GM21717 (cell line): ENCODE measurements around the gene ARHGAP23.
"Not testable (repeated sequence)": the region's sequence is repeated elsewhere in the genome, so short reads cannot be mapped to it uniquely, and the experiment has no call there.

Source experiments
- ATAC-seq: cut with Tn5 transposase; IDR thresholded peaks from one replicate; pipeline ENCODE4 v1.9.1; 2021; ENCODE audit warnings: mild to moderate bottlenecking, moderate library complexity; ENCODE audit not compliant: unreplicated experiment

Gene ARHGAP23

DNA sequence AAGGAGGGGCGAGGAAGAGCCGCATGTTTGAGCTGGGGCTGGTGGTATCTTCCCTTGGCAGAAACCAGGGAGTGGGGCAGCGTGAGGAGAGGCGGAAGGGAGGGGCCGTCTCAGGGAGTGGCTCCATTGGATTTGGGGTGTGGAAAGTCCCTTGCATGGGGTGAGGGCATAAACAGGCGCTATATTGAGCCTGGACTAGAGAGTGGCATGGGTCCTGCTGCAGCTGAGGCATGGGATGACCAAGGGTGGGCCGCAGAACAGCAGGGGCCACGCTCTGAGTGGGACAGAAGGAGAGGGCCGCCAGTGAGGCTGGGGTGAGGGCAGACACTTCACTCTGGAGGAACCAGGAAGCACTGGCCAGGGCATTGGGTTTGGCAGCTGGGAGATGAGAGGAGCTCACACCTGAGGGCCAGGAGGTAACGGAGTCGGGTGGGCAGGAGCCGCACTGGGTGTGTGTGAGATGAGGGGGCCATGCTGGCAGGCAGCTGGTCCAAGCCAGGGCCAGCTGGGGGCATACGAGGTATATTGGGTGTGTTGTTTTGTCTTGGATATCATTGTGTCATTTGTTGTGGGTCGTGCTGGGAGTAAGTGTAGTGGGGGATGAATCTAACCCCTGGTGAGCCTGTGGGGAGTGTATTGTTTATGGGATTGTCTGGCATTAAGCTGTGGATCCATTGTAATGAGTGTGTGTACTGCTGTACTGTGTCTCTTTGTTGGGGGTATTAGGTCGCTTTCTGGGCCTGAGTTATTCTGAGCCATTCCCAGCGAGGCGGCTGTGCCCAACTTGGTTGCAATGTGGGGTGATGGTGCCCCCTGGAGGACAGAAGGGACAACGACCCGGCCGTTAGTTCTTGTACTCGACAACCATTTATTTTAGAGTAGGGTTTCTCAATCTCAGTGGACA lies 56.2 kb downstream of the ARHGAP23 start:
- not testable (repeated sequence) for ATAC-seq

DNA sequence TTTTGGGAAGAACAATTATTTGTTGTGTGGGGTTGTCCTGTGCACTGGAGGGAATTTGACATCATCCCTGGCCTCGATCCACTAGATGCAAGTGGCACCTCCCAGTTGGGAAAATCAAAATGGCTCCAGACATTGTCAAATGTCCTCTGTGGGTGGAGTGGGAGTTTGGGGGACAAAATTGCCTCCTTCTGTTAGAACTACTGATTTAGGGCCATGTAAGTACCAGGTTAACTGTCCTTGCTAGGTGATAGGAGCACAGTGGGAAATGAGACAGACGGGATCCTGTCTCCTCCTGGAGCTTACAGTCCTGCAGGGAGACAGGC lies 56.8 kb downstream of the ARHGAP23 start:
- no peak for ATAC-seq

DNA sequence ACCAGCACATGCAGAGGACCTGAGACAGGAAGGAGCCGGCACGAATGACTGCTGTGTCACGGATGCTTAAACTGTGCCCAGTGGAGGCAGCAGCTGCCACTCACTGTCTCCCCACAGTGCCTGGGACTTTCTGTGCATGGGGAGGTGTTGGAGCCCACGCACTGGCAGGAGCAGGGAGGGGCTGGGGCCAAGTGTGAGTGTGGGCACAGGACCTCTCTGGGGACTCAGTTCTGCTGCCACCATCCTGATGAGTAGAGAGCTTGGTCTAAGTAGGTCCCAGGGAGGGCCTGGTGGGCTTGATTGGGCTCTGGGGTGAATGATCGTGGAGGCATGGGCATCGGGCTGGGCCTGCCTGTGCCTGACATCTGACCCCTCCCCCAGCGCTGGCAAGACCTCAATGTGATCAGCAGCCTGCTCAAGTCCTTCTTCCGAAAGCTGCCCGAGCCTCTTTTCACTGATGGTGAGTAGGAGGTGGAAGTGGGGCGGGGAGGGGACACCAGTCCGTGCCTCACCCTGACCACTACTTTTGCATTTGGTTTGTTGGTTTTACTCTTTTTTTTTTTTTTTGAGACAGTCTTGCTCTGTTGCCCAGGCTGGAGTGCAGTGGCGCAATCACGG lies 57.5 kb downstream of the ARHGAP23 start:
- ATAC-seq, result peak; percentile 80

- not testable (repeated sequence) for ATAC-seq
These were observed 61.5 kb downstream of the ARHGAP23 start for GRCh38 chr17:38489774-38490173.

DNA sequence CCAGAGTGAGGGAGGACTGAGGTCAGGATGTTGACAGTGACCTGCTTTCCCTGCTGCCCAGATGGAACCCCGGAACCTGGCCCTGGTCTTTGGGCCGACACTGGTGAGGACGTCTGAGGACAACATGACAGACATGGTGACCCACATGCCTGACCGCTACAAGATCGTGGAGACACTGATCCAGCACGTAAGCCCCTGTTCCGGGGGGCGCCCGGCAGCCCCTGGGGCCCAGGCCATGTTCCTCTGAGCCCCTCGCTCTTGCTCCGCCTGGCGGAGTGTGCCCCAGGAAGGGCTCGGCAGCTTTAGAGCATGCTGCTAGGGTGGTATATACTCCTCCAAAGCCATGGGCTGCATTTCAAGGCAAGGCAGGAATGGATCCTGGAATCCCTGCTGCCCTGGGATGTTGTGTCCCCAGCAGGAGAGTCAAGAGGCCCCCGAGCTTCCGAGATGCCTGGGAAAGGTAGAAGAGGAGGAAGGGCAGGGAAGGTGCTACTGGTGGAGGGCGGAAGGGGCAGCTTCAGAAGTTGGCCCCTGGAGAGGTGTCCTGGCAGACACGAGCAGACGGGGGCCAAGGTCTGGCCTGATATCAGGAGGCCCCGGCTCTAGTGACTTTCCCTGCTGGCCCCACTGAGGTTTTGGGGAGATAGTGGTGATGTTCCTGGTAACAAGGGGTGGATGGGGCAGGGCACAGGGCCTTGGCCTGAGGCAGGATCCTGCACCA lies 63.2 kb downstream of the ARHGAP23 start:
- ATAC-seq, result not testable (repeated sequence)

- not testable (repeated sequence) for ATAC-seq
These were observed 64.1 kb downstream of the ARHGAP23 start for GRCh38 chr17:38492067-38493040.

GRCh38 chr17:38494152-38494551 lies 65.9 kb downstream of the ARHGAP23 start:
- ATAC-seq, result not testable (repeated sequence)

DNA sequence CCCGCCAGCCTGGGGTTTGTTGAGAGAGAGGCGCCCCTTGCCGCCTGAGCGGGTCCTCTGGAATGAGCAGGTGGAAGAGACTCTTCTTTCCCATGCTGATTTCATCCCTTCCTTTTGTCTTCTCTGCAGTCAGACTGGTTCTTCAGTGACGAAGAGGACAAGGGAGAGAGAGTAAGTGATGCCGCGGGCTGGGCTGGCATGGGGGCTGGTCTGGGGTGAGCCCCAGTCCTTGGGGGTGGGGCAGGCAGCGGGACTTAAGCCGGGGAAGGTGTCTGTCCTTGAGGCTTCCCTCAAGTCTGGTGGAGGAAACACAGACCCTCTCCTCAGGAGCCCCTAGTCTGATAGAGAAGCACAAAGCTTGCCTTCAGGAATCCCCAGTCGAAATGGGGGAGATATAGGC lies 69.4 kb downstream of the ARHGAP23 start:
- not testable (repeated sequence) for ATAC-seq

GRCh38 chr17:38498353-38498752 lies 70.1 kb downstream of the ARHGAP23 start:
- no peak for ATAC-seq

DNA sequence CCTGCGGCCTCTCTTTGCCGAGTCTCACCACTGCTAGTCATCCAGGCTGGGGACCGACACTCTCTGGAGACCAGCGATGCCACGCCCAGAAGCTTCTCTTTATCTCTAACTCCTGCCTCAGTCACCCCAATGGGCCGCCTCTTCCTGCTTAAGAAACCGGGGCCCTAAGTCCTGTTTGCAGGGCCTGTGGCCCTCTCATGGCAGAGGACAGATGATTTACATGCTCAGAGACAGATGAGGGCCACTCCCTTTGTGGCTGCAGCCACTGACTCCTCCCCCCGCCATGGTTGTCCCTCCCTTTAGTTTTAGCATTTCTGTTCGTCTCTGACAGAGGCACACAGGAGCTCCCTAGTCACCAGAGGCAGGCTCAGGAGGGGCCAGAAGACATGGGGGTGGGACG lies 71.0 kb downstream of the ARHGAP23 start:
- ATAC-seq, result not testable (repeated sequence)

DNA sequence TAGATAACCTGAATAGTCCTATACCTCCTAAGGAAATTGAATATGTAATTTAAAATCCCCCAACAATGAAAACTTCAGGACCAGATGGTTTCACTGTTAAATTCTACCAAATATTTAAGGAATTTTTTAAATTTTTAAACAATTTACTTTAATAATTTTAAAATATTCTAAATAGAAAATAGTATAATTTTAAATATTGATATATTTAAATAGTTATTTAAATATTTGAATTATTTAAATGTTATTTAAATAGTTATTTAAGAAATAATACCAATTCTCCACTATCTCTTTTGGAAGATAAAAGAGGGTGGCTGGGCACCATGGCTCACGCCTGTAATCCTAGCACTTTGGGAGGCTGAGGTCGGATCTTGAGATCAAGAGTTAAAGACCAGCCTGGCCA lies 73.5 kb downstream of the ARHGAP23 start:
- ATAC-seq, result not testable (repeated sequence)

DNA sequence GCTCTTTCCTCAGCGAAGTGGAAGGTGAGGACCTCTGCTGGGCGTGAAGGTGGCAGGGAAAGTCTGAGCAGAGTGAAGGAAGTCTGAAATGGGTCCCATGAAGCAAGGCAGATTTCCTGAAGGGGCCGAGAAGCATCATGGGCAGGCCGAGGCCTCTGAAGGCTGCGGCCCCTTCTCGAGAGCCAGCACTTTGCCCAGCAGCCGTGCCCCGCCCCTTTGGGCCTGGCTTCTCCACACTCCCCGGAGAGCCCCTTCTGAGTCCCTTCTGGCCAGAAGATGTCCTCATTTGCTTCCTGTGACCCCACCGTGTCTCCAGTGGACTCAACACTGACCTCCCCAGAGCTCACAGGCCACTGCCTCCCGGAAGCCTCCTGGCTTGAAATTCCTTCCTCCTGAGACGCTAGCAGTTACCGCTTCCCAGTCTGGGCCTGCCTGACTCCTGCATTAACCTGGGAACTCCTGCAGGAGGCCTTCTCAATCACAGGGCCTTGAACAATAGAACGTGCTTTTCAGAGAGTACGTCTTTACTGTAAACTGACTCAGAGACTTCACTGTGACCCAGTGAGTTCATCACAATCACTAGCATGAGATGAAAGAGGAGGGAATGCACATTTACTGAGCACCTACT lies 75.1 kb downstream of the ARHGAP23 start:
- ATAC-seq, result not testable (repeated sequence)

GRCh38 chr17:38504216-38504615 lies 76.0 kb downstream of the ARHGAP23 start:
- ATAC-seq, result no peak

DNA sequence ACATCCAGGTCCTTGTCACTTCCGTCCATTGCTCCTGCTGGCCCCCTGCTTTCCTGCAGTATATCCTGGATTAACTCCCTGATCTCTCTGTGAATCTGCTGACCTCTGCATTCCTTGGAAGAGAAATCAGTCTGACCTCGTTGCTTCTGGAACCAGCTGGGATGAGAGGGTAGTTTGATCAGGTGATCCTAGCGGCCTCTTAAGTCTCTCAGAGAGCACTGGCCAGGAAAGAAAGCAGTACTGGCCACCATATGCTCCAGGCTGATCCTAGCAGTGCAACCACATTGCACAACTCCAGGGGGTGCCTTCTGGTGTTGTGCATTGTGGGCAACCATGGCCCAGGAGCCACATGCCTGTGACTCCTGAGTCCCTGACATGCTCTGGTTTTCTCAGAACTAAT lies 79.2 kb downstream of the ARHGAP23 start:
- ATAC-seq, result no peak

DNA sequence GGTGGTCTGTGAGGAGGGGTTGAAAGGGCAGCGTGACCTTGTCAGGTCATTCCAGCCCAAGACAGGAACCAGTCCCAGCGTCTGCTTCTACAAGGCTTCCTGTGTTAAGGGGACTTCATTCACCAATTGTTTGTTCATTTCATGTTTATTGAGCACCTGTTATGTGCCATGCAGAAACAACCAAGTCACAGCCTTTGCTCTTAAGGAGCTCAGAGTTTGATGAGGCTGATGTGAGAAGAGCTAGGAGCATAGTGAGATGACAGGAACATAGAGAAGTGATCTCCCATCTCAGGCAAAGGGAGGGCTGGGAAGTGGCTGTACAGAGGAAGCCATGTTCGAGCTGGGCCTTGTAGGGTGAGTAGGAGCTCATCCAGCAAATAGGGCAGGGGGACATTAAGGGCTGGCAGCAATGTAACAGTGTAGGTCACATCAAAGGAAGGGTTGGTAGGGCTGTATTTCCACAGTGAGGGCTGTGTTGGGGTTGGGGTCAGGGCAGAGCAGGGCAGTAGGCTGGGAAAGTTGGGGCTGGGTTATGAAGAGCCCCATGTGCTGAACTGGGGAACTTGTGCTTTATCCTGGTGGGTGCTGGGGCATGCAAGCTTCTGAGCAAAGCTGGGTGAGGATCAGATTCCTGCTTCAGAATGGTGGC lies 79.8 kb downstream of the ARHGAP23 start:
- no peak for ATAC-seq

DNA sequence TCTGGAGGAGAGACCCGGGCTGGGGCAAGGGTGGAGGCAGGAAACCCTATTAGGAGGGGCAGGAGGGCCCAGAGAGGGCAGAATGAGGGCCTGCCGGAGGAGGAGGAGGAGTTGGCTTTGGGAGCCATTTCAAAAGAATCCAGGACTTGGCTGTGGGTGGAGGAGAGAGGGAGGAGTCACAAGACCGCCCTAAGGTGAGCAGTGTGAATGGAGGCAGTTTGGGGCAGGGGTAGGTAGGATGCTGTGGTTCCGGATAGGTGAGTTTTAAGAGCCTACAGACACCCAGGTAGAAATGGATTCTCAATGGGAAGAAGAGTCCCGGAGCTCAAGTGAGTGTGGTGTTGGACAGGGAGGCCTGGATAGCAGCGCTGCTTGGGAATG lies 80.3 kb downstream of the ARHGAP23 start:
- no peak for ATAC-seq

GRCh38 chr17:38508954-38509771 lies 80.9 kb downstream of the ARHGAP23 start:
- no peak for ATAC-seq

GRCh38 chr17:38509772-38510420 lies 81.6 kb downstream of the ARHGAP23 start:
- no peak for ATAC-seq
